ENCODE data around the gene NBEAL2.

Gene NBEAL2

DNA sequence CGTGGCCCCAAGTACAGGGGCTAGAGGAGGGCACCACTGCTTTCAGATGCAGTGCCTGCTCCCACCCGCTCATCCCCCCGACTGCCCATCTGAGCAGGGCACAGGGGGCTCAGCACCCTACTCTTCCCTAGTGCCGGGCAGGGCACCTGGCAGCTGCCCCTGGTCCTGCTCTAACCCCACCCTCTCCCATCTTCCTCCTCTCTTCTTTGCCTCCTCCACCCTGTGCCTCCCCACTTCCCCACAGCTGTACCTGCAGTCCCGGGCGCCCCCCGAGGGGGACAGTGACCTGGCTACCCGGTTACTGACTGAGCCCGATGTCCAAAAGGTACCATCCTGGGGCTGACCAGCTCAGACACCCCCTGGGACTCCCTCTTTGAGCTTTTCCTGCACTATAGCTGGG, 12.8 kb downstream of the NBEAL2 start:
- H3K27ac ChIP-seq, result no peak overlapping the region
- in situ Hi-C loops (cut with HindIII; ENCODE audit: low pct_ligation_motif_present, low sequenced_read_pairs), result no loop called here
- H3K4me3 ChIP-seq (ENCODE audit: low read depth, low read length), result no peak overlapping the region
- H3K36me3 ChIP-seq (replicated peaks), result no peaks in the 10 kb centered on the region
- TF ChIP-seq, protein P1, sequence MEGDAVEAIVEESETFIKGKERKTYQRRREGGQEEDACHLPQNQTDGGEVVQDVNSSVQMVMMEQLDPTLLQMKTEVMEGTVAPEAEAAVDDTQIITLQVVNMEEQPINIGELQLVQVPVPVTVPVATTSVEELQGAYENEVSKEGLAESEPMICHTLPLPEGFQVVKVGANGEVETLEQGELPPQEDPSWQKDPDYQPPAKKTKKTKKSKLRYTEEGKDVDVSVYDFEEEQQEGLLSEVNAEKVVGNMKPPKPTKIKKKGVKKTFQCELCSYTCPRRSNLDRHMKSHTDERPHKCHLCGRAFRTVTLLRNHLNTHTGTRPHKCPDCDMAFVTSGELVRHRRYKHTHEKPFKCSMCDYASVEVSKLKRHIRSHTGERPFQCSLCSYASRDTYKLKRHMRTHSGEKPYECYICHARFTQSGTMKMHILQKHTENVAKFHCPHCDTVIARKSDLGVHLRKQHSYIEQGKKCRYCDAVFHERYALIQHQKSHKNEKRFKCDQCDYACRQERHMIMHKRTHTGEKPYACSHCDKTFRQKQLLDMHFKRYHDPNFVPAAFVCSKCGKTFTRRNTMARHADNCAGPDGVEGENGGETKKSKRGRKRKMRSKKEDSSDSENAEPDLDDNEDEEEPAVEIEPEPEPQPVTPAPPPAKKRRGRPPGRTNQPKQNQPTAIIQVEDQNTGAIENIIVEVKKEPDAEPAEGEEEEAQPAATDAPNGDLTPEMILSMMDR (IDR thresholded peaks at IDR 0.05; ENCODE audit: low read depth, low read length, missing control alignments), result no peak
- no peaks in the 10 kb centered on the region for H3K27me3 ChIP-seq (replicated peaks)
- no peak for DNase-seq

- no peaks in the 10 kb centered on the region for H3K36me3 ChIP-seq (replicated peaks)
These were observed 13.8 kb downstream of the NBEAL2 start for GRCh38 chr3:46993292-46993691.

DNA sequence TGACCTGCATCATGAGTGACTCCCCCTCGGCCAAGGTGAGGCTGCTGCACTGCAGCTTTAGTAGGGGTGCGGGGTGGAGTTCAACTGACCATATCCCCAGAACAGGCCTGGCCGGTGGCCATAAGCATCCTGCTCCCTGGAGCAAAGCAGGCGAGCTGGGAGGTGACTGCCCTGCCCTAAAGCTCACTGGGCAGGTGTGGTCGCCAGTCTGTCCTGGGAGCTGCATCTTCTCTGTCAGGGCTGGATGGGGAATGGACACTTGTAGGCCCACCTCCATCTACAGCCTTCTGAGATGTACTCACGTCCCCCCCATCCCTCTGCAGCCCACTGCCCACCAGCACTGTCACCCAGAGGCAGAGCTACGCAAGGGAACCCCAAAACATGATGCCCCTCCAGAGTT, 14.5 kb downstream of the NBEAL2 start:
- H3K27me3 ChIP-seq (replicated peaks), result no peaks in the 10 kb centered on the region
- in situ Hi-C loops (cut with HindIII; ENCODE audit: low pct_ligation_motif_present, low sequenced_read_pairs), result no loop called here
- TF ChIP-seq, protein P1 (IDR thresholded peaks at IDR 0.05; ENCODE audit: low read depth, low read length, missing control alignments), result no peak
- DNase-seq, result no peak
- no peak overlapping the region for H3K4me3 ChIP-seq (ENCODE audit: low read depth, low read length)
- no peak overlapping the region for H3K27ac ChIP-seq
- no peaks in the 10 kb centered on the region for H3K36me3 ChIP-seq (replicated peaks)

More at GRCh38 chr3:46993292-46993691, 13.8 kb downstream of the NBEAL2 start:
- DNase-seq, result no peak
- Histone ChIP-seq H3K27ac (no peak overlapping the region), H3K4me3 (ENCODE audit: low read depth, low read length) (no peak overlapping the region), H3K27me3 (replicated peaks) (no peaks in the 10 kb centered on the region)
- in situ Hi-C loops (cut with HindIII; ENCODE audit: low pct_ligation_motif_present, low sequenced_read_pairs), result no loop called here
- TF ChIP-seq, protein P1 (IDR thresholded peaks at IDR 0.05; ENCODE audit: low read depth, low read length, missing control alignments), result no peak

DNA sequence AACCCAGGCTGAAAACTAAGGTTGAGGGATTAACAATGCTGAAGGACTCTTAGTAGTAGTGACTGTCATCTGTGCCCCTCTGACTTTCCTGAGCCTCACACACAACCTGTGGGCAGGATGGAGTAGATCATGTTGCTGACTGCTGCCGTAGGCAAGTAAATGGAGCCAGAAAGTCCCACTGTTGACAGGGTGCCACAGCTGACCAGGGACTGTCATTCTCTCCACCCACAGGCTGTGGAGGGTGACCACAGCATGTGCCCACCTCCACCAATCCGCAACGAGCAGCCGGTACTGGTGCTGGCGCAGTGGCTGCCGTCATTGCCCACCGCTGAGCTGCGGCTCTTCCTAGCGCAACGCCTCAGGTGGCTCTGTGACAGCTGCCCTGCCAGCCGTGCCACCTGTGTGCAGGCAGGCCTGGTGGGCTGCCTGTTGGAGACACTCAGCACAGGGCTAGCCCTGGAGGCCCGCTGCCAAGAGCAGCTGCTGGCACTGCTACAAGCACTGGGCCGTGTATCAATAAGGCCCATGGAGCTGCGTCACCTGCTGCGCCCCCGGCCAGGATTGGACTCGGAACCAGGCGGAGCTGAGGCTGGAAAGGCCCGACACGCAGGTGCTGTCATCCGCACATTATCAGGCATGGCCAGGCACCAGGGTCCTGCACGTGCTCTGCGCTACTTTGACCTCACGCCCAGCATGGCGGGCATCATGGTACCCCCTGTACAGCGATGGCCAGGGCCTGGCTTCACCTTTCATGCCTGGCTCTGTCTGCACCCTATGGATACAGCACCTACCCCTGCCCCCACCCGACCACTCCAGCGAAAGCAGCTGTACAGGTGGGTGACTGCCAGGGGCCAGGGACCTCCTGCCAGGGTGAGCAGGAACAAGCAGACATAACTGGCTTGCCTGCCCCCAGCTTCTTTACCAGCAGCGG, 15.6 kb downstream of the NBEAL2 start:
- DNase-seq, result no peak

DNA sequence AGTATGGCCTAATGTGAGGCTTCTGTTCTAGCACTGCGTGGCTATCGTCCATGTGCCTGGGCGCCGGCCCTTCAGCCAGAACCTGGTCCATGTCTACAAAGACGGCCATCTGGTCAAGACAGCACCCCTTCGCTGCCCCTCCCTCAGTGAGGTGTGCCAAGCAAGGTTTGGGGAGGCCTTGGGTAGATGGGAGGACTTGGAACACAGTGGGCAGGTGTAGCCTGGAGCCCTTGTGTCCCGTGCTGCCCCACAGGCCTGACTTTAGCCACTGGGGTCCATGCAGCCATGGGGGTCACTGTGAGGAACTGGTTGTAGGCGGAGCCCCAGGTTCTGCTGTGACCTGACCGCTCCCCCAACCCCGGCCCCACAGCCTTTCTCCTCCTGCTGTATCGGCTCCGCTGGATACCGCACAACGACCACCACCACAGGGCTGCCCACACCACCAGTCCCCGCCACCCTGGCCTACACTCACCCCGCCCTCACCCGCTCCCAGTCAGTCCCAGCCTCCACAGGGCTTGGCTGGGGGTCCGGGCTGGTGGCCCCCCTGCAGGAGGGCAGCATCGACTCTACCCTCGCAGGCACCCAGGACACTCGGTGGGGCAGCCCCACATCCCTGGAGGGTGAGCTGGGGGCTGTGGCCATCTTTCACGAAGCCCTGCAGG, 16.6 kb downstream of the NBEAL2 start:
- Histone ChIP-seq H3K36me3 (replicated peaks) (no peaks in the 10 kb centered on the region), H3K4me3 (ENCODE audit: low read depth, low read length) (no peak overlapping the region), H3K27me3 (replicated peaks) (no peaks in the 10 kb centered on the region), H3K27ac (no peak overlapping the region)
- TF ChIP-seq, protein P1 (IDR thresholded peaks at IDR 0.05; ENCODE audit: low read depth, low read length, missing control alignments), result no peak
- no peak for DNase-seq
- in situ Hi-C loops (cut with HindIII; ENCODE audit: low pct_ligation_motif_present, low sequenced_read_pairs), result no loop called here

More for the DNA sequence above, 15.6 kb downstream of the NBEAL2 start:
- in situ Hi-C loops (cut with HindIII; ENCODE audit: low pct_ligation_motif_present, low sequenced_read_pairs), result no loop called here
- TF ChIP-seq, protein P1 (IDR thresholded peaks at IDR 0.05; ENCODE audit: low read depth, low read length, missing control alignments), result no peak
- Histone ChIP-seq H3K27me3 (replicated peaks) (no peaks in the 10 kb centered on the region), H3K36me3 (replicated peaks) (no peaks in the 10 kb centered on the region), H3K27ac (no peak overlapping the region), H3K4me3 (ENCODE audit: low read depth, low read length) (no peak overlapping the region)
